ENCODE data around the gene ARHGEF11. TPM values are rescaled to one million over a fixed set of nuclear protein-coding genes. Genes with fewer than 3 reads are reported as not detected.
A peak's percentile ranks its signal among the peaks of the same experiment; 100 is the strongest.

The ARHGEF11 gene
- total and polyA plus RNA-seq, 8 donors = 34.4 to 53.5 (median 40.1) TPM

- Histone ChIP-seq H3K27ac (no peak overlapping the region), H3K4me1 (peaks cover 4 to 11% of the 10 kb centered on the region in 2 donors), H3K27me3 (peaks cover 0 to 28% of the 10 kb centered on the region in 2 donors), H3K9me3 (no peaks in the 10 kb centered on the region), H3K4me3 (no peak overlapping the region), H3K36me3 (peaks cover 0 to 7% of the 10 kb centered on the region in 2 donors)
- intact Hi-C loops (cut with DNase I) = no loop called here
- ATAC-seq (no peak), DNase-seq (peak in 1 of 4 donors; percentile 60)
- no peak for TF ChIP-seq CTCF (IDR thresholded peaks at IDR 0.05)
These were observed 135.9 kb downstream of the ARHGEF11 start for GRCh38 chr1:156909671-156910070.

GRCh38 chr1:156908955-156909354, 136.6 kb downstream of the ARHGEF11 start:
- intact Hi-C loops (cut with DNase I) = no loop called here
- DNase-seq = no peak

GRCh38 chr1:156908541-156908940, 137.0 kb downstream of the ARHGEF11 start:
- H3K27ac ChIP-seq = no peak overlapping the region
- peaks cover 0 to 28% of the 10 kb centered on the region in 2 donors for H3K27me3 ChIP-seq
- DNase-seq = peak in 1 of 4 donors; percentile 76
- no peaks in the 10 kb centered on the region for H3K9me3 ChIP-seq
- intact Hi-C loops (cut with DNase I) = no loop called here
- no peak for ATAC-seq
- H3K4me3 ChIP-seq = no peak overlapping the region
- H3K4me1 ChIP-seq = peaks cover 4 to 11% of the 10 kb centered on the region in 2 donors
- peaks cover 0 to 5% of the 10 kb centered on the region in 2 donors for H3K36me3 ChIP-seq
- no peak for TF ChIP-seq CTCF (IDR thresholded peaks at IDR 0.05)

More at GRCh38 chr1:156908955-156909354, 136.6 kb downstream of the ARHGEF11 start:
- peaks cover 0 to 28% of the 10 kb centered on the region in 2 donors for H3K27me3 ChIP-seq
- ATAC-seq = no peak
- no peak for TF ChIP-seq CTCF (IDR thresholded peaks at IDR 0.05)
- no peaks in the 10 kb centered on the region for H3K9me3 ChIP-seq
- H3K4me1 ChIP-seq = peaks cover 4 to 11% of the 10 kb centered on the region in 2 donors
- no peak overlapping the region for H3K4me3 ChIP-seq
- H3K27ac ChIP-seq = no peak overlapping the region
- peaks cover 0 to 6% of the 10 kb centered on the region in 2 donors for H3K36me3 ChIP-seq

GRCh38 chr1:156906206-156906906, 139.2 kb downstream of the ARHGEF11 start:
- TF ChIP-seq CTCF (IDR thresholded peaks at IDR 0.05) = no peak
- Histone ChIP-seq H3K27ac (no peak overlapping the region), H3K4me3 (no peak overlapping the region), H3K36me3 (no peaks in the 10 kb centered on the region), H3K27me3 (peaks cover 0 to 28% of the 10 kb centered on the region in 2 donors), H3K4me1 (peaks cover 4 to 13% of the 10 kb centered on the region in 2 donors), H3K9me3 (no peaks in the 10 kb centered on the region)
- ATAC-seq (no peak), DNase-seq (peak in 1 of 4 donors; percentile 39)
- intact Hi-C loops (cut with DNase I) = no loop called here

- Histone ChIP-seq H3K9me3 (no peaks in the 10 kb centered on the region), H3K36me3 (no peaks in the 10 kb centered on the region), H3K27me3 (peaks cover 0 to 28% of the 10 kb centered on the region in 2 donors), H3K4me3 (no peak overlapping the region), H3K4me1 (peaks cover 4 to 15% of the 10 kb centered on the region in 2 donors), H3K27ac (no peak overlapping the region)
- no peak for ATAC-seq
- intact Hi-C loops (cut with DNase I) = no loop called here
- DNase-seq = peak in 1 of 4 donors; percentile 13
- no peak for TF ChIP-seq CTCF (IDR thresholded peaks at IDR 0.05)
These were observed 139.9 kb downstream of the ARHGEF11 start for GRCh38 chr1:156905651-156906050.

All from left lung (tissue), 10 donors.